ENCODE data around the gene CLEC3B.
"Not testable (repeated sequence)": the region's sequence is repeated elsewhere in the genome, so short reads cannot be mapped to it uniquely, and the experiment has no call there.

The CLEC3B gene

DNA sequence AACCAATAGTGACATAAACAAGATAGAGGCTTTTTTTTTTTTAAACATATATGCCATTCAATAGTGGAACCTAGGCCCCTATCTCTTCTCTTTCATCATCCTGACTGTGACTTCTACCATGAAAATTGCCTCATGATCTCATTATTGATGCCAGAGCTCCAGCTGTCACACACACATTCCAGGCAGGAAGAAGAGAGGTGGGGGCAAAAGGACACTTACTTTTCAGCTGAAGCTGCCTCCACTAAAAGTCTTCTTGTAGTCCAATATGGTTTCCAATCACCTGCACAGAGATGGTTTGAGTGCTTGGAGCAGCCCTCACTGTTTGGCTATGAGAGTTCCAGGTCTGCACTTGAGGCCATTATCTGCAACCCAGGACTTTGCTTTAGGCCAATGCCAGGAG lies 45.0 kb downstream of the CLEC3B start:
- DNase-seq, result no peak

DNA sequence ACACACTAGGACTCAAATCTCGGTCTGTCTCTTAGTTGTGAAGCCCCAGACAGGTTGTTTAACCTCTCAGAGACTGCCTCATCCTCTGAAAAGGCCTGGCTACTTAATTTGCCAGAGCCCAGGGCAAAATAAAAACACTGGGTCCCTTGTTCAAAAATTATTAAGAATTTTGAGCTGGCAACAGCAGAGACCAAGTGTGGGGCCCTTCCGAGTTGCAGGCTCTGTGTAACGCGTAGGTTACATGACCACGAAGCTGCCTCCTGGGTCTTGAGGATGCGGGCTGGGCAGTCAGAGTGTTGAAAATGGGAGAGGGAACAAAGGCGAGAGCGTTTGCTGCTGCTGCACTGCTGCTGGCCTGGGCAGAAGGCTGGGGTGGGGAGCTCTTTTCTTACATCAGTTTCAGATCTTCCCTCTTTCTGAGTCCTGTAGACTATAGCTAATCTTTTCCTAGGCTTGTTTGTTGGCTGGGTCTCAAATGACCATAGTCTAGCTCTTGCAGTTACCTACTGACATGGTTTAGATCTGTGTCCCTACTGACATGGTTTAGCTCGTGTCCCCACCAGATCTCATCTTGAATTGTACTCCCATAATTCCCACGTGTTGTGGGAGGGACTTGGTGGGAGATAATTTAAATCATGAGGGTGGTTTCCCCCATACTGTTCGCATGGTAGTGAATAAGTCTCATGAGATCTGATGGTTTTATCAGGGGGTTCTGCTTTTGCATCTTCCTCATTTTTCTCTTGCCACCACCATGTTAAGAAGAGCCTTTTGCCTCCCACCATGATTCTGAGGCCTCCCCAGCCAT lies 49.9 kb downstream of the CLEC3B start:
- no peak for DNase-seq

DNA sequence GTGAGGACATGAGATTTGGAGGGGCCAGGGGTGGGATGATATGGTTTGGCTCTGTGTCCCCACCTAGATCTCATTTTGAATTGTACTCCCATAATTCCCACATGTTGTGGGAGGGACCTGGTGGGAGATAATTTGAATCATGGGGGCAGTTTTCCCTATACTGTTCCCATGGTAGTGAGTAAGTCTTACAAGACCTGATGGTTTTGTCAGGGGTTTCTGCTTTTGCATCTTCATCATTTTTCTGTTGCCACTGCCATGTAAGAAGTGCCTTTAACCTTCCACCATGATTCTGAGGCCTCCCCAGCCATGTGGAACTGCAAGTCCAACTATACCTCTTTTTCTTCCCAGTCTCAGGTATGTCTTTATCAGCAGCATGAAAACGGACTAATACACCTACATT lies 52.2 kb downstream of the CLEC3B start:
- DNase-seq, result not testable (repeated sequence)

DNA sequence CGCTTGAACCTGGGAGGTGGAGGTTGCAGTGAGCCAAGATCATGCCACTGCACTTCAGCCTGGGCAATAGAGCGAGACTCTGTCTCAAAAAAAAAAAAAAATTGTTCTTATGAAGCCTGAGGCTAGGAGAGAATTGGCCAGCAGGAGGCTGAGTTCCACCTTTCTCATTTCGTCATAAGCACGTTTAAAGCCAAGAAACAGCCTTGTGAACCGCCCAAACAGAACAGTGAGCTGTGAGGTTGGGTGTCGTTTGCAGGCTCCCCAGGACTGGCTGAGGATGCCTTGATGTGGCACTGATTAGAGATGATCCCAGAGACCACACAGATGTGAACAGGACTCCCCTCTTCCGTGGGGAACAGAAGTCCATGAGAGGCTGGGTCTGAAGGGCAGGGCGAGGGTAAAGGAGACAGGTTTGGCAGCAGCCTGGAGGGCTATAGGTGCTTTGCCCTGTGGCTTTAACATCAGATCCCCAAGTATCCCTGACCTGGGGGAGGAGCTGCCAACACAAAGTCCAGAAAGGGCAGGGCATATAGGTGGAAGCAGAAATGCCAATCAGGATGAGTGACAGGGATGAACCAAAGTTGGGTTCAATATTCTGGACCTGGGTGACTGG lies 52.9 kb downstream of the CLEC3B start:
- no peak for DNase-seq

DNA sequence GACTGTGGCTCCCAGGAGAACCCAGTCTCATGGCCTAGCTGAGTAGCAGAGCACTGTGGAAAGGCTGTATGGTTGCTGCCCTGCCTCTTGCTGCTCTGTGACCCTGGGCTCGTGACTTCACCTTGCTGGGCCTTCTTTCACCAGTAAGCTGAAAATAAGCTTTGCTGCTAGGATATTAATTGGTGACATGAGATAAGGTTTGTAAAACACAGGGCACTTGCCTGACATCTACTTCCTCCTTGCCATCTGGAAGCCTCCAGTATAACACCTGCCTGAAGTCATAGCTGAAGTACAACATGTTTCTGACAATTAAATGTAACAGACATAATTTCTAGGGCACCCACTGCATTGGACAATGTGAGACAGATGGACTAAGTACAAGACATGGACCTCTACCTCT lies 53.6 kb downstream of the CLEC3B start:
- DNase-seq, result no peak

DNA sequence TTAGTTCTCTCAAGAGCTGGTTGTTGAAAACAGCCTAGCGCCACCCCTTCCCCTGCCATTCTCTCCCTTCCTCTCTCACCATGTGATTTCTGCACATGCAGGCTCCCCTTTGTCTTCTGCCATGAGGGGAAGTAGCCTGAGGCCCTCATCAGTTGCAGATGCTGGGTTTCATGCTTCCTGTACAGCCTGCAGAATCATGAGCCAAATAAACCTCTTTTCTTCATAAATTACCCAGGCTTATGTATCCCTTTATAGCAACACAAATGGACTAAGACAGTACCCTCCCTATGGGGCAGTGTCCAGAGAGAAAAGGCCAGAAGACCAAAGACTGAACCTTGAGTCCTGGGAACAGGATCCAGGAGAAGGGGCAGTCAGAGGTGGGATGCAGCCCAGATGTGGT lies 54.7 kb downstream of the CLEC3B start:
- no peak for DNase-seq

DNA sequence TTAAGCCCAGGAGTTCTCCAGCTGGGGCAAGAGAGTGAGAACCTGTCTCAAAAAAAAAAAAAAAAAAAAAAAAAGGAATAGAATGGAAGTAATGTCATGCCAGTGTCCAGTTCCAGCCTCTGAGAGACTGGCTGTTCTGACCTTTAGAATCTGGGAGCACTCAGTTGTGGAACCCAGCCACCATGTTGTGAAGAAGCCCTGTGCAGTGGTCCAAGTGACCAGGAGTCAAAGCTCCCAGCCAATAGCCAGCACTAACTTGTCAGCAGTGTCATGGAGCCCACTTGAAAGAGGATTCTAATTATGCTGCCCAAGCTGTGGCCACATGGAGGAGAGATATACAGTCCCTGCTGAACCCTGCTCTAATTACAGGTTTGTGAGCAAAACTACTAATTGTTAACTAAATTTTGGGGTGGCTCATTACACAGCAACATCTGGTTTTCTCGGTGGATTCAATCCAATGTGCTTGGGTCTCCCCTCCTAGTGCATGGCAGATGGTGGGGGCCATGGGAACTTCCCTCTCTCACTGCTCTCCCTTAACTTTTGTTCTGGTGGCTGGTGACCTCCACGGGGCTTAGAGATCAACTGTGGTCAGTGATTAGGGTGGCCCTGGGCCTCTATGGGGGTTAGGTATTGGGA lies 55.5 kb downstream of the CLEC3B start:
- no peak for DNase-seq

DNA sequence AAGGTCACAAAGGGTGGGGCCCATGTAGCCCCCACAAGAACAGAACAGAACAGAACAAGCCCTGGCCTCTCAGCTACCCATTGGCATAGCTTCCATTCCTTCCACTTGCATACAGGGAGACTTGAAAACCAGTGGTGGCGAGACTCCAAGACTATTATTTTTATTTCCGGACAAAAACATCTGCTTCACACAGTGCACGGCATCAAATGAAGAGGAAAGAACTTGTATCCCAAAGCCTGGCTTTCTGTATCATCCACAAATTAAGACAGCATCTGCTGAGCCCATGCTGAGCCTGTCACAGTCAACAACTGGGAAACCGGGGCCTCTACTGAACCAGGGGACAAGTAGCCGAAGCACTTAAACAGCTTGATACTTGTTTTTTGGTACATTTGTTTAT lies 56.0 kb downstream of the CLEC3B start:
- no peak for DNase-seq

DNA sequence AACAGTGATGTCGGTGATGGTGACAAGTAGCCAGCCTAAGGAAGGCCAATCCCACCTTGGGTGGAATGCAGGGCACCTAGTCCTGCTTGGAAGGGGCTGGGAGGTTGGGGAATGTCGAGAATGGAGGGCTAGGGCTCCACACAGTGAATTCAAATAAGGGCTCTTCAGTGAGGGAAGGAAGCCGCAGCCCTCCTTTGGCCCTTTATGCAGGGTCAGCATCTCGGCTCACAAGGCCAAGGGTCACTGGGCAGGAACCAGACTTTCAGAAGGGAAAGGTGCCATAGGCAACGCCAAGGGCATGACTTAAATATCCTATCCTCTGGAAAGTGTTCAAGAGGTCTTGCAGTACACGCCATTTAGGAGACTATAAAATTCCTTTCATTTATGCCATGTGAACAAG lies 56.9 kb downstream of the CLEC3B start:
- DNase-seq, result no peak

DNA sequence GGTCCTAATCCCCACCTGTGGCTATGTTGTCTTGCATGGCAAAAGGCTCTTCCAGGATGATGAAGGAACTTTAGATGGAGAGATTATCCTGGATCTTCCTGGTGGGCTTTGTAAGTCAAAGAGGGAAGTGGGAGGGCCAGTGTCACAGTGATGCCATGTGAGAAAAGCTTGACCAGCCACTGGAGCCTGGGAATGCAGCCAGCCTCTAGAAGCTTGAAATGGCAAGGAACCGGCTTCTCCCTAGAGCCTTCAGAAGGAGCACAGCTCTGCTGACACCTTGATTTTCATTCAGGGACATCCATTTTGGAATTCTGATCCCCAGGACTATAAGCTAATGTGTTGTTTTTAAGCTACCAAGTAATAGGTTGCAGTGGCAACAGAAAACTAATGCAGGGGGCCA lies 58.3 kb downstream of the CLEC3B start:
- no peak for DNase-seq

DNA sequence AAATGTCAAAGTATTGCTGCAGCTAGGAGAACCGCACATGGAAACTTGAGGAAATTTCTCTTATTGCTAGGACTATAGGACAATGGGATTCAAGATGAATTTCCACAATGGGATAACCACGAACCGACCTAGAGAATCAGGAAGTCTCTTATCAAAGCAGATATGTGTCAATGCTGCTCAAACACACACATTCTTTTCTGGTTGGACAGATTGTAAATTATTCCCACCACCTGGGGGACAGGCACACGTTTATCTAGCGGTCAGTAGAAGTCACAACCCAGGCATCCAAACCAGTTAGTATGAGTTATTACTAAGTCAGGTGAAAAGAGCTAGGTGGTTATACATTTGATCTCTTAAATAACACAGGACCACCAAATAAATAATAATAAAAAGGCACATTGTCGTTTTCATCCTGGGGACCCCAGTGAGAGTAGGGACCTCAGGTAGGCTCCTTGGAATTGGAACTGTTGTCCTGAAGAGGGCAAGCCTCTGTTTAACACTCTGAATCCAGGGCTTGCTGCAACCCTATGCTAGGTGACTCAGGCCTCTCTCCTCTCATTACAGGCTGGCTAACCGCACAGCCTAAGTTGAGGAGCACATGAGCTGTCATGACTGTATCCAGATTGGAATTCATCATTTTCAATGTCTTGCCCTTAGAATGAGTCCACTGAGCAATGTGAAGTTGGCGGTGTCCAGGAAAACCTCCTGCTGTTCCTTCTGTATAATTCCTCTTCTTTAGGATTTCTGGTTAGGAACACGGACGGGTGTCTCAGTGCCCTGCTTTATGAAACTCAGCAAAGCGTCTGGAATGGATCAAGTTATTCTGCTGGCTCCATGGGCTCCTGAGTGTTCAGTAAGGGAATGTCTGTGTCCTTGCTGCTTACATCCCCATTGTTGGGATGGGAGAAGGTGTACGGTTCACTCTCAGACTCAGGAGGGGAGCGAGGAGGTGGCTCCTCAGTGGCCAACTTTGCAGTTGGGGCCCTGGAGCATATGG lies 59.0 kb downstream of the CLEC3B start:
- DNase-seq, result no peak

All from CD4-positive, alpha-beta T cell treated with Interleukin-17A for 1 hour (primary cell).